AG04450 (cell line): ENCODE measurements around the gene PLAAT4. TPM values are rescaled to one million over a fixed set of nuclear protein-coding genes. Genes with fewer than 3 reads are reported as not detected.
"Not testable (repeated sequence)": the region's sequence is repeated elsewhere in the genome, so short reads cannot be mapped to it uniquely, and the experiment has no call there.

ENCODE experiments used
- CTCF ChIA-PET: fragments of 300-600, 350-600 bp; formaldehyde crosslinking; extraction: SDS; loops from one replicate; lab custom pipeline; 2022; ENCODE audit warnings: antibody characterized with exemption, inconsistent platforms; lab: Charles Lee
- POLR2A ChIA-PET: fragments of 350-600 bp; formaldehyde crosslinking; extraction: SDS; loops from one replicate; lab custom pipeline; 2021; ENCODE audit warnings: antibody characterized with exemption, inconsistent platforms; lab: Yijun Ruan, JAX
- DNase-seq: peaks from one replicate; pipeline ENCODE4 v3.0.0-alpha.2; 2011; ENCODE audit warnings: low read depth, low spot score
- H3K27ac ChIP-seq: one replicate; pipeline ENCODE4 v1.5.1; 2012; ENCODE audit warnings: low read depth, low read length, control low read depth
- H3K27me3 ChIP-seq: one replicate; pipeline ENCODE4 v1.6.0; 2012; ENCODE audit warnings: low read length; ENCODE audit not compliant: control insufficient read depth, insufficient read depth
- H3K4me3 ChIP-seq: 2 replicates; pipeline ENCODE4 v1.5.1; 2011; ENCODE audit warnings: mild to moderate bottlenecking, low read depth, low read length, control low read depth
- H3K9me3 ChIP-seq: 2 replicates; pipeline ENCODE4 v1.5.1; 2012; ENCODE audit warnings: low read length; ENCODE audit not compliant: control insufficient read depth, insufficient read depth
- polyA plus RNA-seq: library from polyadenylated mRNA; depleted of rRNA; stranded (reverse); fragments of >200 nt; gene quantifications from 2 replicates; pipeline ENCODE4 v1.2.3, GENCODE V29; 2011
- TF ChIP-seq, protein P1 (sequence below): IDR thresholded peaks from 2 replicates; pipeline ENCODE4 v1.5.1; 2011; ENCODE audit warnings: low read depth, low read length, control low read depth, inconsistent platforms

PLAAT4 gene
- polyA plus RNA-seq, 1 experiment: 3.5 TPM

- POLR2A ChIA-PET: no interaction called here
- no peak overlapping the region for H3K27ac ChIP-seq
- DNase-seq: no peak
These were observed 1.6 kb upstream of the PLAAT4 start for GRCh38 chr11:63534895-63535461.

GRCh38 chr11:63535734-63536133 is 874 bp upstream of the PLAAT4 start:
- H3K4me3 ChIP-seq: no peak overlapping the region
- TF ChIP-seq, protein P1, sequence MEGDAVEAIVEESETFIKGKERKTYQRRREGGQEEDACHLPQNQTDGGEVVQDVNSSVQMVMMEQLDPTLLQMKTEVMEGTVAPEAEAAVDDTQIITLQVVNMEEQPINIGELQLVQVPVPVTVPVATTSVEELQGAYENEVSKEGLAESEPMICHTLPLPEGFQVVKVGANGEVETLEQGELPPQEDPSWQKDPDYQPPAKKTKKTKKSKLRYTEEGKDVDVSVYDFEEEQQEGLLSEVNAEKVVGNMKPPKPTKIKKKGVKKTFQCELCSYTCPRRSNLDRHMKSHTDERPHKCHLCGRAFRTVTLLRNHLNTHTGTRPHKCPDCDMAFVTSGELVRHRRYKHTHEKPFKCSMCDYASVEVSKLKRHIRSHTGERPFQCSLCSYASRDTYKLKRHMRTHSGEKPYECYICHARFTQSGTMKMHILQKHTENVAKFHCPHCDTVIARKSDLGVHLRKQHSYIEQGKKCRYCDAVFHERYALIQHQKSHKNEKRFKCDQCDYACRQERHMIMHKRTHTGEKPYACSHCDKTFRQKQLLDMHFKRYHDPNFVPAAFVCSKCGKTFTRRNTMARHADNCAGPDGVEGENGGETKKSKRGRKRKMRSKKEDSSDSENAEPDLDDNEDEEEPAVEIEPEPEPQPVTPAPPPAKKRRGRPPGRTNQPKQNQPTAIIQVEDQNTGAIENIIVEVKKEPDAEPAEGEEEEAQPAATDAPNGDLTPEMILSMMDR: no peak
- no peak for DNase-seq
- H3K27ac ChIP-seq: no peak overlapping the region
- CTCF ChIA-PET: no interaction called here
- H3K9me3 ChIP-seq: no peaks in the 10 kb centered on the region
- peaks cover 8% of the 10 kb centered on the region for H3K27me3 ChIP-seq
- POLR2A ChIA-PET: no interaction called here

More at GRCh38 chr11:63534895-63535461, 1.6 kb upstream of the PLAAT4 start:
- Histone ChIP-seq H3K9me3 (no peaks in the 10 kb centered on the region), H3K27me3 (peaks cover 8% of the 10 kb centered on the region), H3K4me3 (no peak overlapping the region)
- CTCF ChIA-PET: no interaction called here
- TF ChIP-seq, protein P1: no peak

DNA sequence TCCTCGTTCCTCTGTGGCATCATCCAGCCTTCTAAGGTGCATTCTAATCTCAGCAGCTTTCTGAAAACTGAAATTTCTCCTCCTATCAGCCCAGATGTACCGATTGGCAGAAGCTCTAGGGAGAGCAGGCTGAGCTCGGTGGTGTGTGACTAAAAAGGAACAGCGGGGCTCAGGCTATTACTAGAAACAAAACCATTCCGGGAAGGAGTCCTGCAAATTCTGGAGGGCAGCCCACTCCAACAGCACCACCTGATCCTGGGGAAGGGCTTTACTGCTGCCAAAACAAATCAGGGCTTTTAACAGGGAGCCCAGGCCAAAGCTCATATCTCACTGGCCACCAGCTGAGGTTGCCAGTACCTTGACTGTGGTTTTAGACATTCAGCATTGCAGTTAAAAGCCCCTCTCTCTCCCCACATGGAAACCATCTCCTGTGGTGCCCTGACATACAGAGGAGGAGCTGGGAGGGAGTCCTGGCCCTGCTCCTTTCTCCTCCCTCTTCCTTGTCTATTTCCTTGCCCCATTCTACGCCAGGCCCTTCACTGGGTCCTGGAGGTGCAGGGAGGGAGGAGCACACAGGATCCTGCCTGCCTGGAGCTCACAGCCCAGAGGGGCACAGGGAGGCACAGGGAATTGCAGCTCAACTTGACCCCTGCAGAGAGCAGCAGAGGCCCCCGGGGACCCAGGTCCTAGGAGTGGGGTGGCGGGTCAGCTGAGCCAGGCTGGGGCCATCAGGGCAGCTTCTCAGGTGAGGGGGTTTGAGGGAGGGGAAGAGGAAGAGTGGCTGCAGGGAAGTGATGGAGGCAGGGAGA is 889 bp downstream of the PLAAT4 start:
- TF ChIP-seq, protein P1: no peak
- H3K4me3 ChIP-seq: peak overlapping the region; percentile 53
- ChIA-PET POLR2A (no interaction called here), CTCF (interaction anchor here (1.3 to 1.4 kb wide), 2 partner anchors 19 to 59 kb away, joined by 3 to 4 read pairs; no protein-coding TSS in a partner anchor)
- H3K27ac ChIP-seq: peak overlapping the region; percentile 47
- no peak for DNase-seq
- no peaks in the 10 kb centered on the region for H3K9me3 ChIP-seq
- peaks cover 8% of the 10 kb centered on the region for H3K27me3 ChIP-seq

GRCh38 chr11:63542506-63542905 is 5.9 kb downstream of the PLAAT4 start:
- H3K4me3 ChIP-seq, H3K27ac ChIP-seq, DNase-seq, H3K9me3 ChIP-seq, POLR2A ChIA-PET: not testable (repeated sequence)
- H3K27me3 ChIP-seq: peaks cover 15% of the 10 kb centered on the region
- CTCF ChIA-PET: interaction anchor here (0.6 kb wide), 1 partner anchor 60 kb away, joined by 3 read pairs; no protein-coding TSS in a partner anchor

GRCh38 chr11:63543711-63544110 is 7.1 kb downstream of the PLAAT4 start:
- no peak for DNase-seq
- Histone ChIP-seq H3K9me3 (no peaks in the 10 kb centered on the region), H3K27ac (no peak overlapping the region), H3K4me3 (no peak overlapping the region), H3K27me3 (peaks cover 17% of the 10 kb centered on the region)
- TF ChIP-seq, protein P1: no peak
- ChIA-PET CTCF (interaction anchor here (0.6 kb wide), 1 partner anchor 55 kb away, joined by 3 read pairs; no protein-coding TSS in a partner anchor), POLR2A (no interaction called here)
